GM19397 (cell line): ENCODE results near the gene SERPINA3.
"Not testable (repeated sequence)": the region's sequence is repeated elsewhere in the genome, so short reads cannot be mapped to it uniquely, and the experiment has no call there.

Experiments used
- ATAC-seq: cut with Tn5 transposase; IDR thresholded peaks from one replicate; pipeline ENCODE4 v1.9.1; 2021; ENCODE audit warnings: mild to moderate bottlenecking, moderate library complexity; ENCODE audit not compliant: unreplicated experiment

Gene SERPINA3

GRCh38 chr14:94584591-94585280 is 27.5 kb upstream of the SERPINA3 start:
- ATAC-seq, result no peak

GRCh38 chr14:94586635-94587034 is 25.6 kb upstream of the SERPINA3 start:
- no peak for ATAC-seq

GRCh38 chr14:94588311-94588710 is 23.9 kb upstream of the SERPINA3 start:
- ATAC-seq, result no peak

GRCh38 chr14:94591073-94591472 is 21.1 kb upstream of the SERPINA3 start:
- no peak for ATAC-seq

GRCh38 chr14:94591871-94592270 is 20.3 kb upstream of the SERPINA3 start:
- ATAC-seq, result no peak

DNA sequence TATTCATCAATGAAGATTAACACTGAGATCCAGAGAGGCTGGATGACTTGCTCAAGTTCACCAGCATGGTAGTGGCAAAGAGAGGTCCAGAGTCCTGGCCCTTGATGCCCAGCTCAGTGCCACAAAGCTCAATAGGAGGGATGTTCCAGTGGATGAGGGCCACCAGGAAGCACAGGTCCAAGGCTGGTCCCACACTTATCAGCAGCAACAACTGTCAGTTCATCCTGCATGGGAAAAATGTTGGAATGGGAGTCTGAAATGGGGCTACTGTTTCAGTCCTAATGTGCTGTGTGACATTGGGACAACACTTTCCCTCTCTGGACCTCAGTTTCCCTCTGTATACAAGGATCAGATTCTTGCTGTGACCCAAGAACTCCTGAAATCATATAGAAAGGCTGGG is 19.7 kb upstream of the SERPINA3 start:
- ATAC-seq, result no peak

- no peak for ATAC-seq
Observed at GRCh38 chr14:94593376-94593748, 18.8 kb upstream of the SERPINA3 start.

GRCh38 chr14:94593749-94594431 is 18.3 kb upstream of the SERPINA3 start:
- no peak for ATAC-seq

DNA sequence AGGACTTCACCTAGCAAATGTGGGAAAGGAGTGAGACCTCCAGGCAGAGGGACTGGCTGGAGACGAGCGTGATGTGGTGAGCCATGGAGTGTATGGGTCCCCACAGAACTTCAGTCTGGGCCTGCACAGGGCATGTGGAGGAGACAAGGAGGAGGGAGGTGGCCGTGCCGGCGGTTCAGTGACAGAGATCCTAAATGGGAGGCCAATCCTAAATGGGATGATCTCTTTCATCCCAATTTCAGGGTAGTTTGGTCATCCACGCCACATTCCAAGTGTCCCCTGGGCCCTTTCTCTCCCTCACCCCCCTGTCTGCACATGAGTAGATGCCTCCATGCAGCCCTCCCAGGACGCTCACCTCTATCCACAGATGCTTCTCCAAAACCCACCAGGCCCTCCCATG is 17.8 kb upstream of the SERPINA3 start:
- ATAC-seq, result no peak

GRCh38 chr14:94595912-94596311 is 16.3 kb upstream of the SERPINA3 start:
- no peak for ATAC-seq

- ATAC-seq, result no peak
Observed at GRCh38 chr14:94596361-94596760, 15.8 kb upstream of the SERPINA3 start.

DNA sequence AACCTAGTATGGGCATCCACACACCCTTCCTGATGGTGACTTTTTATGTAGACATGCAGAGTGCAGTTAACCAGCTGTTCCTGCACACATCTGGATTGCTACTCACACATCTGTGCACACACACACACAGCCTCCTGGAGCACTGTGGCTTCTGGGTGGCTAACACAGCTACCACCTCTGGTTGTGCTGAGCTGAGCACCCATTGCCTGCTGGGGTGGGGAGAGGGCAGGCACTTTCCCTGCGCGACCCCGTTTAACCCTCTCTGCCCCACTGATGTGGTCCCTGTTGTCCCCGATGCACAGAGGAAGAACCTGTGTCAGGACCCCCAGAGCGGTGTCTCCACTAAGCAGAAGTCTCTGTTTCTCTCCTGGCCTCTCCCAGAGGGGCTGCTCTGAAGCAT is 14.4 kb upstream of the SERPINA3 start:
- no peak for ATAC-seq

DNA sequence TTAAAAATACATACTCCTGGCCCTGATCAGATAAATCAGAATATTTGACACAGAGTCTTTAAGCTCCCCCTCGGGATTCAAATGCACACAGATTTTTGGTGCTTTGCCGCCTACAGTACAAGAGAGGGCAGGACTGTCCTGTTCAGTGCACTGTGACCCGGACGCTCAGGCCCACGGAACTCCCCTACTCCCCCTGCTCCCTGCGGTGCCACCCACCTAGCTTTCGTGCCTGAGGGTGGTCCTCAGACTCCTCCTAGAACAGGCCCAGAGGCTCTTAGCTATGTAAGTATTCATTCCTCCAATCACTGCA is 13.7 kb upstream of the SERPINA3 start:
- no peak for ATAC-seq

DNA sequence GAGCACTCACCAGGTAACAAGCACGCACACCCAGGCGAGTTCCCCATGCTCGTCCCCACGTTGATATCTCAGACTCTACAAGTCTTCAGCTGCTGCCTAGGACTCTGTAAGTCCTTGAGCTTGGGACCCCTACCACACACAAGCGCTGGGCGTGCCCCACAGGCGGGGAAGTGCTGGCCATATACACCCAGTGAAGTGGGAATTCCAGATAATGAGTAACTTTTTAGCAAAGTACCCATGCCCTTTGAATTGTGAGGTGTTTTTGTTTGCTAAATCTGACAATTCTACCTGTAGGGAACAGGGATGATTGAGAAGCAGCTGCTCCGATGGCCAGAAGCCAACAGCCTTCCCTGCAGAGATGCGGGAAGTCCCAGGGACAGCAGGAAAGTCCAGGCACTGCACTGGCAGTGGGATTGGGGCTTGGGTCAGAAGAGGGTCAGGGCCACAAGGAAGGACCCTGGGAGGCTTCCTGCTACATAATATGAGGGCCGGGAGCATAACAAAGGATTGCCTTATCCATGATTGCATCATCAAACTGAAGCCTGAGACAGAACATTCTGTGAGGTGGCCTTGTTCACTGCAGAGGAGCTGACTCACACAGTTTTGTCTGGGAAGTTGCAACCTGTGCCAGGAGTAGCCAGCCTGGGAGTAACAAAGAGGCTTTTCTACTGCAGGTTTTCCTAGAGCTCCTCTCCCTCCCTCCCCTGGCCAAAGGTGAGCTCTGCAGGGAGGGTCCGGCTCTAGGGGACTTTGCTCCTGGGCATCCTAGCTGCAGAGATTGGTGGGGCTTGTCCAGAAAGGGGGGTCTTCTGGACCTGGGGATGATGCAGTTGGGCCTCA is 13.2 kb upstream of the SERPINA3 start:
- no peak for ATAC-seq

DNA sequence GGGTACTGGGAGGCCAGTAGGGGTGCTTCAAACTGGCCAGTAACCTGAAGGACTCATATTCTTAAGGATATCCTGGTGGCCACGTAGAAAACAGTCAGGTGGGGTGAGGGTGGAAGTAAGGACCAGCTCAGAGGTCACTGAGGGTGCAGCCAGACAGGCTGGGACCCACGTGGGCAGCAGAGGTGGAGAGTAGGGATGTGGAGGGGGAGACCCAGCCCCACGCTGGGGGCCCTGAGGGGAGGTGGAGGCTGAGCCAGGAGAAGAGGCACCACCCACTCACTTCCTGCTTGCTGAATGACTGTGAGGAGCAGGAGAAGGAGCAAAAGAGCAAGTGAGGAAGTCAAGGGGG is 12.6 kb upstream of the SERPINA3 start:
- no peak for ATAC-seq

GRCh38 chr14:94600148-94600545 is 12.0 kb upstream of the SERPINA3 start:
- ATAC-seq, result no peak

GRCh38 chr14:94601884-94602391 is 10.3 kb upstream of the SERPINA3 start:
- no peak for ATAC-seq

DNA sequence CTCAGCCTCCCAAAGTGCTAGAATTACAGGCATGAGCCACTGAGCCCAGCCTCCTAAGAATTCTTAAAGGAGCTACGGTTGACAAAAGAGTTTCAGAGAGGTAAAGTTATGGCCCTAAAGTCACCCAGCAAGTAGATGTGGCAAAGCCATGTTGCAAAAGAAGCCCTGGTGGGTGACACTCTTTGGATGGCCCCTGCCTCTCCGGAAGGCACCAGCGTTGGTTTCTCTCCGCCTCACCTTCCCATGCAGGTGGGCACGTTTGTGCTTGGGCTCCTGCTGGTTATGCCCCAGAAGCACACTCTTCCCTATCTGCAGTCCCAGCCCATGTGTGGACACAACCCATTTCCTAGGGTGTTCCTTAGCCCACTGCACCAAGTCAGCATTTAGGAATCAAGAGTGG is 9.5 kb upstream of the SERPINA3 start:
- no peak for ATAC-seq

- ATAC-seq, result no peak
Observed at GRCh38 chr14:94605361-94605760, 6.8 kb upstream of the SERPINA3 start.

- not testable (repeated sequence) for ATAC-seq
Observed at GRCh38 chr14:94608966-94609365, 3.2 kb upstream of the SERPINA3 start.

DNA sequence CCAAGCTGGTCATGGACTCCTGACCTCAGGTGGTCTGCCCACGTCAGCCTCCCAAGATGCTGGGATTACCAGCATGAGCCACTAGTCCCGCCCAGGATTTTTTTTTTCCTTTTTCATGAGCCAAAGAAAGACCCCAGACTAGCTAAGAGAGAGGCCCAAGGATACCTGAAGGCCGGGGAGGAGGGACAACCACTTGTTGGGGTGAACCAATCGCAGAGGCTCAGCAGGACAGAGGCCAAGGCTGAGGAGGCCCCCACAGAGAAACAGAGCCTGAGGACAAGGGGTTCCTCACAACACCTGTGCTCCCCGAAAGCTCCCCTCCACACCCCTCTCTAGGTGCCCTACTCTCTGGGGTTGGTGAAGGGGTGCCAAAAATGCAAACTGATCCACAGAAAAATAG is 1.0 kb upstream of the SERPINA3 start:
- no peak for ATAC-seq
